PC-9 (cell line): ENCODE results near the gene WAPL. TPM values are rescaled to one million over a fixed set of nuclear protein-coding genes. Genes with fewer than 3 reads are reported as not detected.
"Not testable (repeated sequence)": the region's sequence is repeated elsewhere in the genome, so short reads cannot be mapped to it uniquely, and the experiment has no call there.

ENCODE experiments used
- BruUV-seq: library from RNA; stranded (reverse); fragments of 400-500 nt; replicated peaks from 2 replicates; lab custom pipeline; 2021; lab: Mats Ljungman, UMichigan
- CTCF ChIA-PET: fragments of 300-600 bp; sonication (Branson Sonifier 250); formaldehyde crosslinking; loops from one replicate; lab custom pipeline; 2022; ENCODE audit warnings: antibody characterized with exemption; lab: Charles Lee
- POLR2A ChIA-PET: fragments of 300-600 bp; sonication (Branson Sonifier 250); formaldehyde crosslinking; loops from one replicate; lab custom pipeline; 2022; ENCODE audit warnings: antibody characterized with exemption; ENCODE audit not compliant: unreplicated experiment; lab: Charles Lee
- DNase-seq, 2 experiments: peaks; one replicate each; pipeline versions ENCODE4 v3.0.0 to v3.0.0-alpha.2; 2015 to 2022; ENCODE audit warnings: mixed read lengths in 1 of 2
- H2AFZ ChIP-seq: fragments of 200-600 bp; sonication (generic); 2 replicates; pipeline ENCODE4 v1.8.1; 2017; ENCODE audit warnings: antibody characterized with exemption
- H3F3A ChIP-seq: fragments of 200-600 bp; sonication (generic); 2 replicates; pipeline ENCODE4 v1.8.1; 2017; ENCODE audit warnings: antibody characterized with exemption, mild to moderate bottlenecking, low read depth; ENCODE audit not compliant: insufficient read depth
- H3K27ac ChIP-seq: fragments of 200-600 bp; sonication (generic); 2 replicates; pipeline ENCODE4 v1.6.1; 2016; ENCODE audit warnings: mixed run types
- H3K27me3 ChIP-seq: fragments of 200-600 bp; sonication (generic); 2 replicates; pipeline ENCODE4 v1.6.1; 2016; ENCODE audit warnings: low read depth, mixed run types; ENCODE audit not compliant: insufficient read depth
- H3K36me3 ChIP-seq: fragments of 200-600 bp; sonication (generic); 2 replicates; pipeline ENCODE4 v1.6.1; 2016; ENCODE audit warnings: low read depth, mixed run types
- H3K4me1 ChIP-seq: fragments of 200-600 bp; sonication (generic); replicated peaks from 2 replicates; pipeline ENCODE4 v1.6.1; 2016; ENCODE audit warnings: mixed run types; ENCODE audit not compliant: insufficient read depth
- H3K4me2 ChIP-seq: fragments of 200-600 bp; sonication (generic); 2 replicates; pipeline ENCODE4 v1.6.1; 2017; ENCODE audit warnings: mixed run types
- H3K4me3 ChIP-seq: fragments of 200-600 bp; sonication (generic); 2 replicates; pipeline ENCODE4 v1.6.1; 2016; ENCODE audit warnings: mixed run types
- H3K79me2 ChIP-seq: fragments of 200-600 bp; sonication (generic); 2 replicates; pipeline ENCODE4 v1.6.1; 2017; ENCODE audit warnings: low read depth, mixed run types
- H3K9me2 ChIP-seq: fragments of 200-600 bp; sonication (generic); 2 replicates; pipeline ENCODE4 v1.8.1; 2017; ENCODE audit warnings: mild to moderate bottlenecking; ENCODE audit not compliant: insufficient read depth
- H3K9me3 ChIP-seq: fragments of 200-600 bp; sonication (generic); 2 replicates; pipeline ENCODE4 v1.8.1; 2016; ENCODE audit warnings: low read depth; ENCODE audit not compliant: insufficient read depth
- H4K20me1 ChIP-seq: fragments of 200-600 bp; sonication (generic); 2 replicates; pipeline ENCODE4 v1.8.1; 2017; ENCODE audit not compliant: insufficient read depth
- CTCF ChIP-seq: fragments of 200-600 bp; sonication (generic); conservative IDR thresholded peaks from 2 replicates; pipeline ENCODE4 v1.6.1; 2017; ENCODE audit warnings: mixed run types, antibody characterized with exemption, mild to moderate bottlenecking, moderate library complexity
- EZH2 ChIP-seq: fragments of 200-600 bp; sonication (generic); IDR thresholded peaks from 2 replicates; pipeline ENCODE4 v1.8.0; 2017; ENCODE audit warnings: antibody characterized with exemption, low read depth
- intact Hi-C: fragments of 100-400 bp; cut with micrococcal nuclease; formaldehyde crosslinking; loops from one replicate; pipeline ENCODE4 v1.10.0; 2022; ENCODE audit not compliant: unreplicated experiment
- total RNA-seq: library from RNA; stranded (reverse); gene quantifications from 2 replicates; pipeline ENCODE4 v1.2.3, GENCODE V29; 2021

Gene WAPL
- total RNA-seq, 1 experiment from 2014 or later = 20.9 TPM

DNA sequence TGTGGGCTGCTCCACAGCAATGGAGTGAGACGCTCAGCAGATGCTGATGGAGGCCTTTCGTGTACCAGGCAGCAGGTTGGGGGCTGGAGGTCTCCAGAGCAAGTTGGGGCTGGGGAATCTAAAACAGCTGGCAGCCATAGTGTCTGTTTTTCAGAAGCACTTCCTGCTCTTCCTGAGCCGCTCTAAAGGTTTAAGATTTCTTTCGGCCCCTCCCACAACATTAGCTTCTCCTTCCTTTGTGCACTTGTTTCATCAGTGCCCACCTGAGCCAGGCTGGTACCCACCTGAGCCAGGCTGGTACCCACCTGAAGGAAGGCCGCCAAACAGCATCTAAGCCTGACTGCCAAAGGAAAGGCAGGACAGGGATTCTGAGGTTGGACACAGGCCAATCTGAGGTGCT lies 18.4 kb upstream of the WAPL start:
- H3K27ac ChIP-seq = no peak overlapping the region
- no peaks in the 10 kb centered on the region for H3K9me2 ChIP-seq
- TF ChIP-seq EZH2 (no peak), CTCF (no peak)
- POLR2A ChIA-PET = no interaction called here
- H3K36me3 ChIP-seq = no peaks in the 10 kb centered on the region
- no TSS peak for BruUV-seq
- H3K79me2 ChIP-seq = no peaks in the 10 kb centered on the region
- no peaks in the 10 kb centered on the region for H3K9me3 ChIP-seq
- DNase-seq = no peak
- peaks cover 3% of the 10 kb centered on the region; the same call in 1 of the 2 replicates for H3K4me1 ChIP-seq
- no peak overlapping the region for H3K4me2 ChIP-seq
- H4K20me1 ChIP-seq = no peaks in the 10 kb centered on the region
- H3F3A ChIP-seq = 0 out of 2 replicates have a peak, but pooled peaks cover 3% of the 10 kb centered on the region
- no peak overlapping the region for H3K4me3 ChIP-seq
- no peak overlapping the region for H2AFZ ChIP-seq
- H3K27me3 ChIP-seq = no peaks in the 10 kb centered on the region
- CTCF ChIA-PET = no interaction called here
- intact Hi-C loops = no loop called here

DNA sequence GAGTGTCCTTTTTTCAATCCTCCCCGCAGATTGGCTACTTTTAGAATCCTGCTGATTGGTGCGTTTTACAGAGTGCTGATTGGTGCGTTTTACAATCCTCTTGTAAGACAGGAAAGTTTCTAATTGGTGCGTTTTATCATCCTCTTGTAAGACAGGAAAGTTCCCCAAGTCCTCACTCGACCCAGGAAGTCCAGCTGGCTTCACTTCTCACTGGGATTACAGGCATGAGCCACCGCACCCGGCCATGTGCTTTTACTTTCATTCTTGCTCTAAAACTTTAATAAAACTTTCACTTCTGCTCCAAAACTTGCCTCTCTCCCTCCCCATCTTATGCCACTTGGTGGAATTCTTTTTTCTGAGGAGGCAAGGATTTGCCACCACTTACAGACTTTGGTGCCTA lies 17.0 kb upstream of the WAPL start:
- intact Hi-C loops = no loop called here
- CTCF ChIA-PET = no interaction called here

GRCh38 chr10:86538040-86538439 lies 16.4 kb upstream of the WAPL start:
- H3K4me3 ChIP-seq, BruUV-seq, CTCF ChIA-PET, H3K79me2 ChIP-seq, H3K36me3 ChIP-seq, H3K4me2 ChIP-seq, H3F3A ChIP-seq, POLR2A ChIA-PET, DNase-seq, intact Hi-C loops, H3K9me3 ChIP-seq, H3K27ac ChIP-seq, H3K9me2 ChIP-seq, H3K4me1 ChIP-seq, H2AFZ ChIP-seq, H4K20me1 ChIP-seq, H3K27me3 ChIP-seq: not testable (repeated sequence)

More for the DNA sequence above, 17.0 kb upstream of the WAPL start:
- H3K27me3 ChIP-seq = no peaks in the 10 kb centered on the region
- no peak overlapping the region for H3K27ac ChIP-seq
- no peaks in the 10 kb centered on the region for H3K9me2 ChIP-seq
- H3K4me3 ChIP-seq = no peak overlapping the region
- H3K79me2 ChIP-seq = no peaks in the 10 kb centered on the region
- no peaks in the 10 kb centered on the region for H3K9me3 ChIP-seq
- H4K20me1 ChIP-seq = no peaks in the 10 kb centered on the region
- TF ChIP-seq CTCF = no peak
- TF ChIP-seq EZH2 = no peak
- DNase-seq = no peak
- POLR2A ChIA-PET = no interaction called here
- H3F3A ChIP-seq = 0 out of 2 replicates have a peak, but pooled peaks cover 3% of the 10 kb centered on the region
- no peak overlapping the region for H2AFZ ChIP-seq
- H3K36me3 ChIP-seq = no peaks in the 10 kb centered on the region
- H3K4me2 ChIP-seq = no peak overlapping the region
- H3K4me1 ChIP-seq = peaks cover 4% of the 10 kb centered on the region; the same call in 1 of the 2 replicates
- no TSS peak for BruUV-seq
